HG03457 (cell line): ENCODE measurements around the gene PRODH2.

ENCODE experiments used
- ATAC-seq: cut with Tn5 transposase; IDR thresholded peaks from one replicate; pipeline ENCODE4 v1.9.1; 2021; ENCODE audit warnings: moderate number of reproducible peaks; ENCODE audit not compliant: unreplicated experiment

PRODH2 gene

GRCh38 chr19:35764432-35765315 is 48.0 kb downstream of the PRODH2 start:
- no peak for ATAC-seq

GRCh38 chr19:35760711-35761349 is 51.8 kb downstream of the PRODH2 start:
- no peak for ATAC-seq

- no peak for ATAC-seq
Observed at GRCh38 chr19:35759697-35760096, 52.9 kb downstream of the PRODH2 start.

- ATAC-seq = peak; percentile 79
Observed at GRCh38 chr19:35757749-35758608, 54.7 kb downstream of the PRODH2 start, which contains the start of gene PROSER3. Gene PROSER3 (plus strand): TSS chr19:35758176. CDS start chr19:35758216, 40 bp downstream.

GRCh38 chr19:35757231-35757748 is 55.4 kb downstream of the PRODH2 start:
- ATAC-seq = no peak

- no peak for ATAC-seq
Observed at GRCh38 chr19:35756377-35757230, 56.0 kb downstream of the PRODH2 start, which contains the start of gene HSPB6. Gene HSPB6 (minus strand): TSS chr19:35757029. CDS start chr19:35757008, 21 bp downstream.

- ATAC-seq = no peak
Observed at GRCh38 chr19:35755550-35756376, 56.9 kb downstream of the PRODH2 start.

GRCh38 chr19:35755131-35755549 is 57.5 kb downstream of the PRODH2 start:
- no peak for ATAC-seq

- no peak for ATAC-seq
Observed at GRCh38 chr19:35754370-35755130, 58.1 kb downstream of the PRODH2 start.

GRCh38 chr19:35753634-35754369 is 58.8 kb downstream of the PRODH2 start:
- no peak for ATAC-seq

GRCh38 chr19:35752746-35753350 is 59.8 kb downstream of the PRODH2 start:
- ATAC-seq = no peak

GRCh38 chr19:35751839-35752745 is 60.6 kb downstream of the PRODH2 start:
- no peak for ATAC-seq

- ATAC-seq = no peak
Observed at GRCh38 chr19:35750167-35750566, 62.5 kb downstream of the PRODH2 start.
